Activated naive CD4-positive, alpha-beta T cell treated with Interleukin-2 at 50 U/mL for 16 hours (primary cell): ENCODE measurements around the gene HLA-DRB1.
"Not testable (repeated sequence)": the region's sequence is repeated elsewhere in the genome, so short reads cannot be mapped to it uniquely, and the experiment has no call there.

Source experiments
- DNase-seq: peaks from one replicate; pipeline ENCODE4 v3.0.0-alpha.2; 2020

HLA-DRB1 gene

GRCh38 chr6:32589596-32590449 lies at the start of gene HLA-DRB1:
TSS of gene HLA-DRB1 (minus strand) at chr6:32589848. CDS start at chr6:32589742, 106 bp downstream.
- peak; percentile 6 for DNase-seq

- no peak for DNase-seq
These were observed 49.0 kb upstream of the HLA-DRB1 start for GRCh38 chr6:32638532-32639219.

GRCh38 chr6:32637883-32638282 lies 48.2 kb upstream of the HLA-DRB1 start:
- DNase-seq: no peak

GRCh38 chr6:32637219-32637880 lies 47.7 kb upstream of the HLA-DRB1 start, which contains the start of gene HLA-DQA1:
TSS of gene HLA-DQA1 (plus strand) at chr6:32637406. CDS start at chr6:32637459, 53 bp downstream.
- DNase-seq: no peak

- no peak for DNase-seq
These were observed 46.0 kb upstream of the HLA-DRB1 start for GRCh38 chr6:32635526-32636123.

- not testable (repeated sequence) for DNase-seq
These were observed 40.1 kb upstream of the HLA-DRB1 start for GRCh38 chr6:32629793-32630192.

- DNase-seq: peak; percentile 37
These were observed 38.2 kb upstream of the HLA-DRB1 start for GRCh38 chr6:32627831-32628230.

GRCh38 chr6:32627249-32627648 lies 37.6 kb upstream of the HLA-DRB1 start:
- DNase-seq: no peak

- DNase-seq: no peak
These were observed 35.5 kb upstream of the HLA-DRB1 start for GRCh38 chr6:32625137-32625536.

- DNase-seq: no peak
These were observed 34.9 kb upstream of the HLA-DRB1 start for GRCh38 chr6:32624565-32624964.

GRCh38 chr6:32623693-32624092 lies 34.0 kb upstream of the HLA-DRB1 start:
- no peak for DNase-seq

- peak; percentile 36 for DNase-seq
These were observed 33.1 kb upstream of the HLA-DRB1 start for GRCh38 chr6:32622545-32623401.

GRCh38 chr6:32621372-32621771 lies 31.7 kb upstream of the HLA-DRB1 start:
- no peak for DNase-seq

- no peak for DNase-seq
These were observed 28.1 kb upstream of the HLA-DRB1 start for GRCh38 chr6:32617751-32618150.

GRCh38 chr6:32615885-32616532 lies 26.4 kb upstream of the HLA-DRB1 start:
- no peak for DNase-seq

- no peak for DNase-seq
These were observed 24.9 kb upstream of the HLA-DRB1 start for GRCh38 chr6:32614366-32615081.

GRCh38 chr6:32613475-32613874 lies 23.8 kb upstream of the HLA-DRB1 start:
- DNase-seq: no peak

- DNase-seq: no peak
These were observed 21.1 kb upstream of the HLA-DRB1 start for GRCh38 chr6:32610682-32611296.

GRCh38 chr6:32609731-32610640 lies 20.3 kb upstream of the HLA-DRB1 start:
- DNase-seq: peak; percentile 24
